GM21526 (cell line): ENCODE results near the gene WTAP.
"Not testable (repeated sequence)": the region's sequence is repeated elsewhere in the genome, so short reads cannot be mapped to it uniquely, and the experiment has no call there.

ENCODE experiments used
- ATAC-seq: cut with Tn5 transposase; IDR thresholded peaks from one replicate; pipeline ENCODE4 v1.9.1; 2021; ENCODE audit warnings: moderate library complexity; ENCODE audit not compliant: unreplicated experiment, low FRiP score

Gene WTAP

DNA sequence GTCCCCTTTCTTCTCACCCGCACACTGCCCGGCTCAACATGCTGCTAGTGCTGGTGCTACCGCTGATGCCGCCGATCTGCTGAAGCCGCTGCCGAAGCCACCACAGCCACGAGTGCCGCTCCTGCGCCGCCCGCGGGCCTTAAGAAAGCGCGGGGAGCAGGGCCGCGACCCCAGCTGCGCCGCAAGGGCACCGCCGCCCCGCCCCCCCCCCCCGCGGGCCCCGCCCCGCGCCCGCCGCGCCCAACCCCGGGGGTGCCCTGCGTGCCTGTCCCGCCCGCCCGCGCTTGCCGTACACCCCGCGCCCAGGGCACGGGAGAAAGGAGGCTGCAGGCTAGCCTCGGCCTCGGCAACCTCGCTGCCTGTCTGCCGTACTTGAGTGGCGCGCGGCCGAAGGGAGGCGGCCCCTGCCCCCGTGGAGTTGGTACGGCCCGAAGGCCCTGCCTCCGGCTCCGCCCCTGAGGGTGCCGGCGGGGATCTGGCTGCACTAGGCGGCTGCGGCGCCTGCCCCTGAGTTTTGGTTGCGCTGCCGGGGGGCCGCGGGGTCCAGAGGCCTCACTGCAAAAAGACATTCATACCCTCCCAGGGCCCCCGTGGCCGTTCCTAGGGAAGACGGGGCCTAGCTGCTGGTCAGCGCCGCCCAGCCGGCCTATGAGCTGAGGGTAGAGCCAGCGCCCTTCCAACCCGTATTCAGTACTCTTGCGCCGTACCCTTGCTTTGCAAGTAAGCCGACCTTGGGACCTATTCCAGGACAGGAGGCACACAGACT lies 34.0 kb upstream of the WTAP start, which contains the start of gene SOD2:
TSS of gene SOD2 (minus strand) at position 114 of the 766 bp plus-strand sequence. CDS start at position 40, 74 bp downstream.
- peak; percentile 83 for ATAC-seq

DNA sequence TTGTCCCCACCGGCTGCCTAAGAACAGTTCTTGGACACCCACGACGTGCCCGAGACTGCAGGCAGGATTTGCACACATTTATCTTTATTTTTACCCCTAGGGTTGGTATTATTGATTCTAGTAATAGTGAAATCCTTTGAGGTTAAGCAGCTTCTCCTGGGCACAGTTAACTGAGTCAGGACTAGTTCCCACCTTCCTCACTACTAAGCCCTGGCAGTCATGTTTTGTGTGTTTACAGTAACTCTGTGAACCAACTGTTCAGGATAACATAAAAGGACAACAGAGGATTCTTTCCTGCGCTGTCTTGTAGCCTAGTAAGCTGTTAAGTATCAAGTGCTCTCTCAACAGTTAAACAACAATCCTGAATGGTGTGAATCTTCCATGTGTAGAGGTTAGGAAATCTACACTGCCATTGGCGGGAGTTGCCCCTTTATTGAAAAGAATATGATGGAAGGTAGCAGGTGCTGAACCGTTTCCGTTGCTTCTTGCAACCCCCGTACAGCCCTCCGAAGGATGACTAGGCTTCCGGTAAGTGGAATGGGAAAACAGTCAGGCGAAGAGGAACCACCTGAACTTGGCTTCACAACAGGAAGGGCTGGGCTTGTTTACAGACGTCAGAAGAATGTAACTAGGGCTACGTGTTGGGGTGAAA lies 33.3 kb upstream of the WTAP start:
- ATAC-seq: no peak

GRCh38 chr6:159695984-159696383 lies 31.3 kb upstream of the WTAP start:
- no peak for ATAC-seq

DNA sequence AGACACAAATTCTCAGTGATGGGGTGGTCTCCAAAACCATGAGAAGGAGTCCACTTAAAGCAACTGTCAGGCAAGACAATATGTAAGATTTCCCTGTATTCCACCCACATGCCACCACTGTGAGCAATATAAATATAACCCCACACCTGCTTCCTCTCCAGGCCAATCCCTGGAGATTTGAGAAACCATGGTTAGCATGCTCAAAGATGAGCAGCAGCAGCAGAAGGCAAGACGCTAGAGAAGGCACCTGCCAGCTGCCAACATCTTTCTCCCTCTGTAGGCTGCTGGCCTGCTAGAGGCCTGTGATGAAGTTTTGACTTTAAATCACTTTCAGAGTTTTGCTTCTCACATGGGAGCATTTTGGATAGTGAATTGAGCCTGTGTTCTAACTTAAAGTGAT lies 26.3 kb upstream of the WTAP start:
- ATAC-seq: no peak

- no peak for ATAC-seq
Observed at GRCh38 chr6:159701413-159701999, 25.8 kb upstream of the WTAP start.

DNA sequence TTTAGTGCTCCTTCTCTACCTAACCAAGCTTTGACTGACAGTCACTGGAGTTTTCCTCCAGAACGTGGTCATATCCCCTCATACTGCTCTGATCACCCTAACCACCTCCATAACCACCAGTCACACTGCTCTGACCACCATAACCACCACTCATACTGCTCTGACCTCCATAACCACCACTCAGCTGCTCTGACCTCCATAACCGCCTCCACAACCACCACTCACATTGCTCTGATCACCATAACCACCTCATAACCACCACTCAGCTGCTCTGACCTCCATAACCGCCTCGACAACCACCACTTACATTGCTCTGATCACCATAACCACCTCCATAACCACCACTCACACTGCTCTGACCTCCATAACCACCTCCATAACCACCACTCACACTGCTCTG lies 16.7 kb upstream of the WTAP start:
- not testable (repeated sequence) for ATAC-seq

- ATAC-seq: not testable (repeated sequence)
Observed at GRCh38 chr6:159712389-159712788, 14.9 kb upstream of the WTAP start.

DNA sequence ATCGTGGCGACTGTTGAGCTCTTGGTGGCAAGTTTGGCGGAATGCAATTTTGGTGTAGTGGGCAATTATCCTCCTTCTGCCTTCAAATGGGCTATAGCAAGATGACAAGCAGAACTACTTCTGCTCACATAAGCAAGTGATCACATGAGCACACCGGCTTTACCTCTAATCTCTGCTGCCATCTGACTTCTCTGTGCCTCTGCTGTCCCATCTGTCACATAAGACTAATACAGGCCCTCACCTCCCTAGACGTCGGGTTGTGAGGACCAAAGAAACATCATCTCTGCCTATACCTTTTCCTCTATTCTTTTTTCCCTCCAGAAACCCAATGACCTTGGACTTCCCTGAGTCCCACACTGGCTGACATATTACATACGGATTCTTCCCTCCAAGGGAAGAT lies 13.3 kb upstream of the WTAP start:
- ATAC-seq: no peak

DNA sequence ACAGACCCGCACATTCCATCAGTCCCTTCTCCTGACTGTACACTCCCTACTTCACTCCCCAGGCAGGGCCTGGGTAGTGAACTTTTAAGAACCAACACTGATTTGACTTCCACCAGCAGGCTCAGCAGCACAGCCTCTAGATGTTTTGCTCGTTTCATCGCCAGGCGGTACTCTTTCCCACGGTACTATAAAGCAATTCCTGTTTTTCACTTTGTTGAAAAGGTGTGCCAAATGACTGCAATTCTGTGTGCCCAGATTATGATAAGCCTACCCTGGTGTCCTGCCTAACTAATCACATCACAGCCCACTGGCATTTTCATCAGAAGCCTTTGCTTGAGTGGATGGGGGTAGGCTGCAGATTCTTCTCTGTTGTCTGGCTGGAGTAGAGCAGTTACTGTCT lies 12.9 kb upstream of the WTAP start:
- ATAC-seq: no peak

GRCh38 chr6:159715166-159715565 lies 12.1 kb upstream of the WTAP start:
- ATAC-seq: no peak

GRCh38 chr6:159715605-159716004 lies 11.7 kb upstream of the WTAP start:
- ATAC-seq: no peak

GRCh38 chr6:159716247-159717096 lies 10.8 kb upstream of the WTAP start:
- no peak for ATAC-seq

GRCh38 chr6:159718634-159719033 lies 8.7 kb upstream of the WTAP start:
- ATAC-seq: no peak

GRCh38 chr6:159719287-159719686 lies 8.0 kb upstream of the WTAP start:
- no peak for ATAC-seq

DNA sequence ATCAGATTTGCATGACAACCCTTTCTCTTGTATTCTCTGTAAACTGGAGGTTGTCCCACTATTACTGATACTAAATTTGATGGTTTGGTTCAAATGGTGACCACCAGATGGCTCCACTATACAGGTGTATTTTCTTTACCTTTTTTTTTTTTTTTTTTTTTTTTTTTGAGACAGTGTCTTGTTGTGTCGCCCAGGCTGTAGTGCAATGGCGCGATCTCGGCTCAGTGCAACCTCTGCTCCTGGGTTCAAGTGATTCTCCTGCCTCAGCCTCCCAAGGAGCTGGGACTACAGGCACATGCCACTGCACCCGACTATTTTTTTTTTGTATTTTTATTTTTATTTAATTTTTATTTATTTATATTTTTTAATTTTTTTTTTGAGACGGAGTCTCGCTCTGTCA lies 6.6 kb upstream of the WTAP start:
- ATAC-seq: peak; percentile 41

- not testable (repeated sequence) for ATAC-seq
Observed at GRCh38 chr6:159721981-159722380, 5.3 kb upstream of the WTAP start.

DNA sequence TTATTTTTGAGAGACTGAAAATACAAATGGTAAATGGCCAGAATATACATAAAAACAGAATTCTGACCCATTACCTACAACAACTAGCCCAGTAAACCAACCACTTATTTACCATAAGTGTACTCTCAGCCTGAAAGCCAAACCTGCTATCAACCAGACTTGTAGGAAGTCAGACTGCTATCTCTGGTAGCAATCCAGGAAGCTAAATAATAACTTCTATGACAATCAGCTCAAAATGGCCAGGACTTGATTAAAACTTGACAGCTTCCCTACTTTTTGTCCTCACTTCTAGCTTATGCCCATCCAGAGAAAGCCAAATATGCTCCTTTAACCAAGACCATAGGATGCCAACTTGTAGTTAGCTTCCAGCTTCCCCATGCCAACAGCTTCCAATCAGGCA lies 4.7 kb upstream of the WTAP start:
- ATAC-seq: no peak

DNA sequence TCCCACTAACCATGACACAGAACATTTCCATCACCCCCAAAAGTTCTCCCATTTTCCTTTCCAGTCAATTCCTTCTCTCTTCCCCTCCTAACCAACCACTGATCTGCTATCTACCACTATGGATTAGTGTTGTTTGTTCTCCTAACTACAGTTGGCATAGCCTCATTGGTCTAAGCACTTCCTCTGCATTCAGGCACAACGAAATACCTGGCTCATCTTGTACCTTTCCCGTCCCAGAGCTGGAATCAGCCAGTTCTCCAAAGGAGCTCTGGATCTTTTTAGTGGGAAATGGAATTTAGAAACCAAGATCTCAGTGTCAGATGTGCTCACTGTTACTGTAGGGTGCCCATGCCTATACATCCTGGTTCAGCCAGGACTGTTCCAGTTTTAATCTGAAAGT lies 4.0 kb upstream of the WTAP start:
- no peak for ATAC-seq

DNA sequence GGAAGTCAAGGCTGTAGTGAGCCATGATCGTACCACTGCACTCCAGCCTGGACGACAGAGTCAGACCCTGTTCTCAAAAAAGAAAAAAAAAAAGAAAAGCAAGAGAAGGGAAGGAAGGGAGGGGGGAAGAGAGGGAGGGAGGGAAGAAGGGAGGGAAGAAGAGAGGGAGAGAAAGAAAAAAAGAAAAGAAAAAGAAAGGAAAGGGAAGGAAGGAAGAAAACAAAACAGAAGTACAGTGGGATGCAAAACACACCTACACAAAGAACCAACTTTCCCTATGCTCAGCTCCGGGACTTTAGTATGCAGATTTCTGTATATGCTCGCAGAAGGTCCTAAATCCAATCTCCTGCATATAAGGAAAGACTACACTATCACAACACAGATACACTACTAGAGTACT lies 2.5 kb upstream of the WTAP start:
- ATAC-seq: no peak

DNA sequence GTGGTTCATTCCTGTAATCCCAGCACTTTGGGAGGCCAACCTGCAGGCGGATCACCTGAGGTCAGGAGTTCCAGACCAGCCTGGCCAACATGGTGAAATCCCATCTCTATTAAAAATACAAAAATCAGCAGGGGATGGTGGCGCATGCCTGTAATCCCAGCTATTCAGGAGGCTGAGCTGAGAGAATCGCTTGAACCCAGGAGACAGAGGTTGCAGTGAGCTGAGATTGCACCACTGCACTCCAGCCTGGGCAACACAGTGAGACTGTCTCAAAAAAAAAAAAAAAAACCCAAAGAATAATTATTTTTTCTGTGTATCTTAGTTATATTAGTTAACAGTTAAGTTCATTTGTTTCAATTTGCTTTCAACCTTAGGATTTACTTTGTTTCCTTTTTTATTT lies 2.1 kb upstream of the WTAP start:
- not testable (repeated sequence) for ATAC-seq
